Immature natural killer cell (primary cell): ENCODE results near the gene CFAP157. TPM values are rescaled to one million over a fixed set of nuclear protein-coding genes. Genes with fewer than 3 reads are reported as not detected.
A peak's percentile ranks its signal among the peaks of the same experiment; 100 is the strongest.

ENCODE experiments used
- DNase-seq, 3 donors: peaks; one replicate each; pipeline ENCODE4 v3.0.0; 2022; ENCODE audit warnings: mixed read lengths in 1 of 3
- H3K27ac Mint-ChIP-seq, 6 donors: one replicate each; pipeline ENCODE4 v1.8.0; 2020; ENCODE audit warnings: mixed read lengths in 6 of 6, mild to moderate bottlenecking in 5 of 6, inconsistent platforms in 4 of 6, moderate library complexity in 3 of 6
- H3K27me3 Mint-ChIP-seq, 3 donors: one replicate each; pipeline ENCODE4 v1.8.0; 2020 to 2021; ENCODE audit warnings: low read depth in 3 of 3, mild to moderate bottlenecking in 3 of 3, mixed read lengths in 3 of 3, moderate library complexity in 3 of 3, inconsistent platforms in 1 of 3
- H3K36me3 Mint-ChIP-seq, 3 donors: one replicate each; pipeline ENCODE4 v1.8.0; 2020; ENCODE audit warnings: mixed read lengths in 3 of 3, inconsistent platforms in 2 of 3, mild to moderate bottlenecking in 2 of 3
- H3K4me1 Mint-ChIP-seq, 2 donors: one replicate each; pipeline ENCODE4 v1.8.0; 2020; ENCODE audit warnings: inconsistent platforms in 2 of 2, mild to moderate bottlenecking in 2 of 2, mixed read lengths in 2 of 2, moderate library complexity in 1 of 2
- H3K4me3 Mint-ChIP-seq, 5 donors: one replicate each; pipeline ENCODE4 v1.8.0; 2020; ENCODE audit warnings: mild to moderate bottlenecking in 5 of 5, mixed read lengths in 5 of 5, inconsistent platforms in 3 of 5, moderate library complexity in 3 of 5
- H3K9me3 Mint-ChIP-seq, 6 donors: one replicate each; pipeline ENCODE4 v1.8.0; 2020; ENCODE audit warnings: mild to moderate bottlenecking in 6 of 6, mixed read lengths in 6 of 6, inconsistent platforms in 4 of 6, moderate library complexity in 3 of 6
- polyA plus RNA-seq, 3 donors: library from polyadenylated mRNA; unstranded; fragments of 300-500 nt; fragmentation: Illumina TruSeq; gene quantifications; one replicate each; pipeline ENCODE4 v1.2.3, GENCODE V29; 2021

CFAP157 gene
- polyA plus RNA-seq, result under 1 TPM in 2 of 3 donors, not detected in 1; 0.24 to 0.25 TPM

DNA sequence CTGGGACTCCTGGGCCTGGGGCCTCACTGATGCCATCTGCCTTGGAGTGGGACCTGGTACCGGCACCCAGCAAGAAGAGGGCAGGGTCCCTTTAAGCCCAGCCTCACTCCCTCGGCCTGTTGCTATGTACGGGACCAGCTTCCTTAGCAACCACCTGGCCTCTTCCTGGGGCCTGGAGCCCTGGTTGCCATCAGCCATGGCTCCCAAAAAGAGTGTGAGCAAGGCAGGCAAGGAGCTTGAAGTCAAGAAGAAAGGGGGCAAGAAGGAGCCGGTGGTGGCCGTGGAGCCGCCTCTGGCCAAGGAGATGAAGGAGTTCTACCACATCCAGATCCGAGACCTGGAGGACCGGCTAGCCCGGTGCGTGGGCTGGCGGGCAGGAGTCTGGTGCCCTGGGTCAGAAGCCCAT is at the start of gene CFAP157:
TSS of gene CFAP157 (plus strand) at position 153 of the 406 bp plus-strand sequence. CDS start at position 197, 44 bp downstream.
- Mint-ChIP-seq H3K4me3 (no peak within 1 kb of the TSS), H3K36me3 (peaks cover 0 to 3% (median 0%) of the 10 kb centered on the region in 3 donors), H3K27me3 (peaks cover 3 to 5% (median 4%) of the 10 kb centered on the region in 3 donors), H3K9me3 (no peaks in the 10 kb centered on the region), H3K4me1 (peaks cover 17 to 21% of the 10 kb centered on the region in 2 donors), H3K27ac (peak within 1 kb of the TSS in 1 of 6 donors; percentile 55)
- no peak for DNase-seq

DNA sequence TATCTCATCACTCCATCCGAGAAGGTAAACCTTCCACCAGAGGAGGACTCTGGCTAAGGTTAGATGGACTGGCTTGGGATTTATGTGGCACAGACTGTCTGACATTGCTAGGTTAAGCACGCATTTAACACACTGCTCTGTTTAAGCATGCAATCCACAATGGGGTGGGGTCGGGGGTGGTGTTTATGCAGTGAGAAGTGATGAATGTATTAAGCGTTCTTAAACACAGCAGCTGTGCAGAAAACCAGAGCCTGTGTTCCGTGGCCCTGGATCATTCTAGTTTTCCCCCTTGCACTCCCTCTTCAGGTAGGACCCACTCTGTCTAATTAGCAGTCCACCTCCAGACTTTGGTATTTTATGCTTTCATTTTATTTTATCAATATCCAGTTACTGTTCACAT is 48.4 kb upstream of the CFAP157 start:
- Mint-ChIP-seq H3K4me1 (no peaks in the 10 kb centered on the region), H3K27me3 (peaks cover 3 to 6% (median 4%) of the 10 kb centered on the region in 3 donors), H3K36me3 (no peaks in the 10 kb centered on the region), H3K4me3 (no peak overlapping the region), H3K9me3 (no peaks in the 10 kb centered on the region), H3K27ac (no peak overlapping the region)
- no peak for DNase-seq

DNA sequence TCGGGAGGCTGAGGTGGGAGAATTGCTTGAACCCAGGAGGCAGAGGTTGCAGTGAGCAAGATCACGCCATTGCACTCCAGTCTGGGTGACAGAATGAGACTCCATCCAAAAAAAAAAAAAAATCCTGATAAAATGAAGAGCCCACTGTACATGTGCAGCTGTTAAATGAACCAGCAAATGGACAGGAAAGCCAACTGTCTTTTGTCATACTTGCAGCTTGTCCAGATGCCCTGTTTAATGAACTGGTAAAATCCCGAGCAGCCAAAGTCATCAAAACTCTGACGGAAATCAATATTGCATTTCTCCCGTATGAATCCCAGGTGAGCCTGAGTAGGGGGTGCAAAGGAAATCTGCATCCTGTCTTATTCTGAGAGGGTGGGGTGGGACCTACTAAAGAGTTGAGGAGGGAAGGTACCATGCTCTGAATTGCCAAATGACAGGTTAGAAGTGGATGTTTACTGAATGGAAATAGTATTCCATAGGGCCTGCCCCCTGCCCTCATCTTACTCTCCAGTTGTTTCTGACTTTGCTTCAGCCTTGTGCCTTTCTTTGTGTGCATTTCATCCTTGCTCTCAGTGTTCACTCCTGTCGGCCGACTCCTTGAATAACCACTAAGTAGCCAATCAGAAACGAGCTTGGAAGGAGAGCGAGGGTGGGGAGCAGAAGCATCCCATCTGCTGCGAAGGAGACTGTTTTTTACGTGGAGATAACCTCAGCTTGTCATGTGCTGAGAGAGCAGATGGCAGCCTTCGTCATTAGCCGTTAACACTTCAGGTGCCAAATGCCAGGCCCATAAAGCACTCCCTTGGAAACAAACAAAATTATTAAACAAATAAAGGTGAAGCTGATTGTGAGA is 45.7 kb upstream of the CFAP157 start:
- H3K4me1 Mint-ChIP-seq, result no peaks in the 10 kb centered on the region
- DNase-seq, result no peak
- no peaks in the 10 kb centered on the region for H3K9me3 Mint-ChIP-seq
- peaks cover 3 to 6% (median 4%) of the 10 kb centered on the region in 3 donors for H3K27me3 Mint-ChIP-seq
- no peaks in the 10 kb centered on the region for H3K36me3 Mint-ChIP-seq
- H3K4me3 Mint-ChIP-seq, result no peak overlapping the region
- H3K27ac Mint-ChIP-seq, result no peak overlapping the region

DNA sequence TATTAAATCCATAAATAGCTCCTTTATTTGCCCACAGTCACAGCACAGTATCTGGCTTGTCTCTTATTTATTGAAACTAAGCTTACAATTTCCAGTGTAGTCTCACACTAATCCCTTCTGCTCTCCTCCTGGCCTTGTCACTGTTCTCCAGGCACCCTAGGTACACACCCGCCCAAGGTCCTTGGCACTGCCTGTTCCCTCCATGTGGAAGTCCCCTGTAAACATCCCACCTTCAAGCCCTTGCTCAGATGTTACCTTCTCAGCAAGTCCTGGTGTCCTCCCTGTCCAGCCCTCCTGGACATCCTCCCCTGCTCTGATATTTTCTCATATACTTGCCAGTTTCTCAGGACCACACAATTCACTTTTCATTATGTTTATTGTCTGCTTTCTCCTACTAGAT is 44.2 kb upstream of the CFAP157 start:
- Mint-ChIP-seq H3K9me3 (no peaks in the 10 kb centered on the region), H3K36me3 (no peaks in the 10 kb centered on the region)

DNA sequence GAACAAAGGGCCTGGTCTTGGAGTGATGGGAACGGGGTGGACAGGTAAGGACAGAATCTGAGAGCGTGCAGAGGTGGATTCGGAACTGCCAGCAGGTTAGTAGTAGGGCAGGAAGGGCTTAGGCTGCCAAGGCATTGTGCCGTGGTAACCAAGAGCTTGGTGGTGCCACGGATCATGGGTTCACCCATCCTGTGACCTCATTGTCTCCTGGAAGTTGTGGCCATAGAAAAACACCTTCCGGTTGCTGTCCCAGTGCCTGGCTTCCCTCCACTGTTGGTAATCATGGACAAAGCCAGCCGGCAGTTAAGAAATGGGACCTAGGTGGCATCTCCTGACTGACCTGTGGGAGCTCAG is 42.5 kb upstream of the CFAP157 start:
- Mint-ChIP-seq H3K9me3 (no peaks in the 10 kb centered on the region), H3K36me3 (no peaks in the 10 kb centered on the region), H3K27ac (no peak overlapping the region), H3K4me1 (no peaks in the 10 kb centered on the region), H3K4me3 (no peak overlapping the region), H3K27me3 (peaks cover 0 to 4% (median 2%) of the 10 kb centered on the region in 3 donors)
- DNase-seq, result no peak

More for the DNA sequence above, 44.2 kb upstream of the CFAP157 start:
- Mint-ChIP-seq H3K4me3 (no peak overlapping the region), H3K27ac (no peak overlapping the region), H3K27me3 (peaks cover 2 to 6% (median 2%) of the 10 kb centered on the region in 3 donors), H3K4me1 (no peaks in the 10 kb centered on the region)
- no peak for DNase-seq

DNA sequence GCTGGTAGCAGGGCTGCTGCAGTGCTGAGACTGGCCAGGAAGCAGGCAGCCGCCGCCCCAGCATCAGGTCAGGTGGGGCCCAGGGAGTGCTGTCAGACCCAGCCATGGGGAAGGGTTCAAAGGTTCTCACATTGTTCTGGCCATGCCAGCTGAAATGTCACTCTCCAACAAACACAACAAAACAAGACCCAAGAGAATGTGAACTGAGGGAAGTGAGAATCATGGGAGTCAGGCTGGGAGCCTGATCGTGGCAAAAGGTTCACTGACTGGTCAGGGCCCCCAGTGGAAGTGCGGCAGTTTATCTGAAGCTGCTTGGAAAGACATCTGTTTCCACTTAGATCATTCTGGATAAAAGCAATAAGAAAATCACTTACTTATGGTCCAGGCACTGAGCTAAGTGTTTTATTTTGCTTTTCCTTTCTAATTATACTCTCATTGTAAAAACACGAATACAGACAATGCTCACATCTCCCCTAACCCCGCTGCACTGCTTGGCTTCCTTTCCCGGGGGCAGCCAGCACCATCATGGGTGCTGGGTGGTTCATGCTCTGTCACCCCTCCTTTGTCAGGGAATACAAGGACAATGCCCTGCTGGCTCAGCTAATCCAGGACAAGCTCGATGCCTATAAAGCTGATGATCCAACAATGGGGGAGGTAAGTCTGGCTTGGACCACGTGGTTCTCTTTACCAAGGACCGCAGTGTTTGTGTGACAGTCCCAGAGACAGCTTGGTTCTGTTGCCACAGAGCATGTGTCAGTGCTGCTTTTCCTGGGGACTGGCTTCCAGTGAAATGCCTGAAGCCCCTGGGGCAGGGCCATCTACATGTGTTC is 41.9 kb upstream of the CFAP157 start:
- H3K4me1 Mint-ChIP-seq, result no peaks in the 10 kb centered on the region
- no peak overlapping the region for H3K4me3 Mint-ChIP-seq
- H3K36me3 Mint-ChIP-seq, result no peaks in the 10 kb centered on the region
- H3K9me3 Mint-ChIP-seq, result no peaks in the 10 kb centered on the region
- DNase-seq, result no peak
- peaks cover 0 to 4% (median 2%) of the 10 kb centered on the region in 3 donors for H3K27me3 Mint-ChIP-seq
- H3K27ac Mint-ChIP-seq, result no peak overlapping the region

DNA sequence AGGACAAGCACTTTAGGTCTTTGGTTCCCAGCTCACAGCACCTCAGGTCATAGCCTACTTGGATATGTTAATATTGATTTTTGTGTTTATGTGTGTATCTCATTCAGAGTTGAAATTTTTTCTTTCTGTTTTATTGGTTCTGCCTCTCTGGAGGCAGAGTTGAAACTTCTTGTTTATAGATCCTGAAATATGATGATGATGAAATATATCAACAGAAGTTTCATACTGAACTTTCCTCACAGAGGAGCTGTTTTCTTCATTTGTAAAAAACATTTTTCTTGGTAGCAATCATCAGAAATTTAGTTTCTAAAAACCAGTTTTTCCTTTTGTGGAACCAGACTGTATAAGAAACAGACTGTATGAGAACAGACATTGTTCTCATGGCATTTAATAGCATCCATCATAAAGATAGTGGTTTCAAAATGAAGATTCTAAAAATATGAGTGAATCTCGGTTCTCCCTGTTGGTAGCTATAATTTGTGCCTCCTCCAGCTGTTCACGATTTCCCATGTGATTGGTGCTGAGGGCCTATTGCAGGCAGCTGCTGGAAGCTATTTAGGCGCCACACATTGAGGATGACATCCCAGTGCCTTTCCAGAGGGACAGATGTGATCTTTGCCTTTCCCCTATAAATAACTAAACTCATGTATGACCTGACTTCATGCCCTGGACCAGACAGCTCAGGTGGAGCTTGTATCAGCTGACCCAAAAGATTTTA is 39.5 kb upstream of the CFAP157 start:
- peaks cover 0 to 4% (median 2%) of the 10 kb centered on the region in 3 donors for H3K27me3 Mint-ChIP-seq
- no peak overlapping the region for H3K27ac Mint-ChIP-seq
- no peak for DNase-seq
- H3K4me1 Mint-ChIP-seq, result no peaks in the 10 kb centered on the region
- no peaks in the 10 kb centered on the region for H3K9me3 Mint-ChIP-seq
- H3K36me3 Mint-ChIP-seq, result no peaks in the 10 kb centered on the region
- H3K4me3 Mint-ChIP-seq, result no peak overlapping the region

DNA sequence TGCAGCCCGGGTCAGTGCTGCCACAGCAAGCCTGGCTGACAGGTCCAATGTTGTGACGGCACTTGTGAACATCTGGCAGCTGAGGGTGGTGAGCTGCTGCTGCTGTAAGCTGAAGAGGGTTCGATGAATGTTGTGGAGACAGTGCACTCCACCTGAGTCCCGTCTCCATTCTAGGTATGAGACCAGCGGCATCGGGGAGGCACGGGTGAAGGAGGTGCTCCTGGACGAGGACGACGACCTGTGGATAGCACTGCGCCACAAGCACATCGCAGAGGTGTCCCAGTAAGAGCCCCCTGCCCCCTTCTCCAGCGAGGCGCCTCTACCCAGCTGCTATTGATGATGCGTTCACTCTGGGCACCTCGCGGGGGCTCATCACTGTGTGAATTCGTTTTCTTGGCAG is 38.9 kb upstream of the CFAP157 start:
- no peak overlapping the region for H3K4me3 Mint-ChIP-seq
- no peaks in the 10 kb centered on the region for H3K36me3 Mint-ChIP-seq
- H3K9me3 Mint-ChIP-seq, result no peaks in the 10 kb centered on the region
- no peak for DNase-seq
- H3K27ac Mint-ChIP-seq, result no peak overlapping the region
- H3K27me3 Mint-ChIP-seq, result peaks cover 0 to 2% (median 0%) of the 10 kb centered on the region in 3 donors
- H3K4me1 Mint-ChIP-seq, result no peaks in the 10 kb centered on the region

DNA sequence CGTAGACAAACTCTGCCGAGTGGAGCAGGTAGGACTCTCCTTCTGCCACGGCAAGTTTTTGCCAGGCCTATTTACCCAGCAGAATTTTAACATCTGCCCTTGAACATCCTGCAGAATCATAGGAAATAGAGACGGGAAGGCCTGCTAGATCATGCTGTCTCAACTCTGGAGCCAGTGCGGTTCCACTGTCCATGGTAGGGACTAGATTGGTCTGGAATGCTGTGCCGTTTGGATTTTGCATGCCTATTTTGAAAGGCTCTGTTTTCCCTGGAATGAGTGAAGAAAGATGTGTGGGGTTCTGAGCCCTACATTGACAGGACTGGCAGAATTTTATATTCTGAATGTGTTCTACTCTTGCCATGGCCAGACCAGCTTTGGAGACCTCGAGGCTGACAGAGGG is 33.6 kb upstream of the CFAP157 start:
- H3K27ac Mint-ChIP-seq, result no peak overlapping the region

DNA sequence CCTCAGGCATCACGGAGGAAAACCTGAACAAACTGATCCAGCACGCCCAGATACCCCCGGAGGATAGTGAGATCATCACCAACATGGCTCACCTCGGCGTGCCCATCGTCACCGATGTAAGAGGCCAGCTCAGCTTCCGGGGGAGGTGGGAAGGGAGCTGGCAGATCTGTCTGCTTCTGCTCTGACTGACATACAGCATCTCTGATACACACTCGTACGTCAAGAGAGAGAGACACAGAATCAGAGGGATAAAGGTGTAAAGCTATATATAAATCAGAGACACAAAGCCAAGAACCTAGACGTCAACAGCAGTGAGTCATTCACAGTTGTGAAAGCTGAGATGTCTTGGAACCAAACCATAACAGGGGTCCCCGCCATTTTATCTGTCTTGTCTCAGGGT is 30.1 kb upstream of the CFAP157 start:
- no peak overlapping the region for H3K4me3 Mint-ChIP-seq
- no peaks in the 10 kb centered on the region for H3K36me3 Mint-ChIP-seq
- peaks cover 0 to 3% (median 2%) of the 10 kb centered on the region in 3 donors for H3K27me3 Mint-ChIP-seq
- H3K4me1 Mint-ChIP-seq, result no peaks in the 10 kb centered on the region
- no peak for DNase-seq
- no peak overlapping the region for H3K27ac Mint-ChIP-seq
- H3K9me3 Mint-ChIP-seq, result no peaks in the 10 kb centered on the region

More for the DNA sequence above, 33.6 kb upstream of the CFAP157 start:
- peaks cover 0 to 2% (median 0%) of the 10 kb centered on the region in 3 donors for H3K27me3 Mint-ChIP-seq
- no peaks in the 10 kb centered on the region for H3K36me3 Mint-ChIP-seq
- H3K9me3 Mint-ChIP-seq, result no peaks in the 10 kb centered on the region
- no peak for DNase-seq
- no peak overlapping the region for H3K4me3 Mint-ChIP-seq
- no peaks in the 10 kb centered on the region for H3K4me1 Mint-ChIP-seq

DNA sequence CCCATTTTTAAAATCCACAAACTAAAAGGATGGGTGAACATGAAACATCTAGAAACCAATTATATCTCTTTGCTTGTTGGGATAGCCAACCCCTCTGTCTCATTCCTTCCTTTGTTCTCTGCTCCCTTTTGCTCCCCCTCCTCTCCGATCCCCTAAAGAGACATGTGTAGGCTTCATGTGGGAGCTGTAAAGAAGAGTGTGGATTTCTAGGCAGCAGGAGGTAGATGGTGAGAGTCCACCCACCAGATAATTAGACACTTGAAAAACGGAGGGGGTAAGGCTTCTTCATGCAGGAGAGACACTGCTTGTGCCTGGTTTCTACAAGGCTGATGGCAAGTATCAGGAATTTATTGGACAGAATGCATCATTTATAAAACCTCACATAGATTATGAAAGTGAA is 27.3 kb upstream of the CFAP157 start:
- Mint-ChIP-seq H3K9me3 (no peaks in the 10 kb centered on the region), H3K4me3 (no peak overlapping the region), H3K27ac (no peak overlapping the region), H3K4me1 (no peaks in the 10 kb centered on the region), H3K27me3 (peaks cover 2 to 4% (median 3%) of the 10 kb centered on the region in 3 donors), H3K36me3 (no peaks in the 10 kb centered on the region)
- no peak for DNase-seq

DNA sequence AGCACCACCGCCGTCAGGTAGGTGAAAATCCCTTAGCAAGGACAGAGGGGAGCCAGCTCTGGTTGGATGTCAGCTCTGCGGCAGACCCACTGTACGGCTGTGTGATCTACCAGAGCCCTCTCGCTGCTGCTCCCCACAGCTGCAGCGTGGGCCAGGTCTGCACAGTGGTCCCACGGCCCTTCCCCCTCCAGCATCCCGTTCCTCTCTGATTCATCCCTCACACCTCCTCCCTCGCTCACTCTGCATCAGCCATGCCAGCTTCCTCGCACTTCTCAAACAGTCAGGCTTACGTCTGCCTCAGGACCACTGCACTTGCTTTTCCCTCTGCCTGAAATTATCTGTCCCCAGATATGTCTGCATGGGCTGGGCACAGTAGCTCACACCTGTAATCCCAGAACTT is 26.6 kb upstream of the CFAP157 start:
- Mint-ChIP-seq H3K27ac (no peak overlapping the region), H3K9me3 (no peaks in the 10 kb centered on the region), H3K4me3 (no peak overlapping the region), H3K36me3 (no peaks in the 10 kb centered on the region), H3K27me3 (peaks cover 3 to 4% (median 3%) of the 10 kb centered on the region in 3 donors), H3K4me1 (no peaks in the 10 kb centered on the region)
- DNase-seq, result no peak

DNA sequence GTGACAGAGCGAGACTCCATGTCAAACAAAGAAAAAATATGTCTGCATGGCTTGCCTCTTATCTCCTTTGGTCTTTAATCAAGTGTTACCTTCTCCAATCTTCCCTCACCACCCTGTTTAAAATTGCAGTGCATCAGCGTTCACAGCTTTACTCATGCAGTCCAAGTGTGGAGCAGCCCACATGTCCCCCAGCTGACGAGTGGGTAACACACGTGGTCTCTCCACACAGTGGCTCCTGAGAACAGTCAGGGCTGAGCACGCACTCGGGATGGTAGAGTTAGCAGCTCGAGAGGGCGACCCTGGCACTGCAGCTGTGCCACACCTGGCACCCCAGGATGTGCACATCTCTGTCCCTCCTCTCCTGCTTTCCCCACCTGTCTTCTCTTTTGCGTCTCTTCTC is 25.9 kb upstream of the CFAP157 start:
- no peak for DNase-seq
- Mint-ChIP-seq H3K4me1 (no peaks in the 10 kb centered on the region), H3K36me3 (no peaks in the 10 kb centered on the region), H3K27me3 (peaks cover 3 to 4% (median 3%) of the 10 kb centered on the region in 3 donors), H3K4me3 (no peak overlapping the region), H3K27ac (no peak overlapping the region), H3K9me3 (no peaks in the 10 kb centered on the region)
